Stimulated activated CD8-positive, alpha-beta memory T cell treated with anti-CD3 and anti-CD28 coated beads, Interleukin-12 subunit alpha, Interleukin-12 subunit beta, amount 100 ng/mL, for 1 hour (primary cell): ENCODE results near the gene CAPZA2.
A peak's percentile ranks its signal among the peaks of the same experiment; 100 is the strongest.
"Not testable (repeated sequence)": the region's sequence is repeated elsewhere in the genome, so short reads cannot be mapped to it uniquely, and the experiment has no call there.

ENCODE experiments used
- DNase-seq: peaks from one replicate; pipeline ENCODE4 v3.0.0-alpha.2; 2020; ENCODE audit warnings: low read depth

Gene CAPZA2

DNA sequence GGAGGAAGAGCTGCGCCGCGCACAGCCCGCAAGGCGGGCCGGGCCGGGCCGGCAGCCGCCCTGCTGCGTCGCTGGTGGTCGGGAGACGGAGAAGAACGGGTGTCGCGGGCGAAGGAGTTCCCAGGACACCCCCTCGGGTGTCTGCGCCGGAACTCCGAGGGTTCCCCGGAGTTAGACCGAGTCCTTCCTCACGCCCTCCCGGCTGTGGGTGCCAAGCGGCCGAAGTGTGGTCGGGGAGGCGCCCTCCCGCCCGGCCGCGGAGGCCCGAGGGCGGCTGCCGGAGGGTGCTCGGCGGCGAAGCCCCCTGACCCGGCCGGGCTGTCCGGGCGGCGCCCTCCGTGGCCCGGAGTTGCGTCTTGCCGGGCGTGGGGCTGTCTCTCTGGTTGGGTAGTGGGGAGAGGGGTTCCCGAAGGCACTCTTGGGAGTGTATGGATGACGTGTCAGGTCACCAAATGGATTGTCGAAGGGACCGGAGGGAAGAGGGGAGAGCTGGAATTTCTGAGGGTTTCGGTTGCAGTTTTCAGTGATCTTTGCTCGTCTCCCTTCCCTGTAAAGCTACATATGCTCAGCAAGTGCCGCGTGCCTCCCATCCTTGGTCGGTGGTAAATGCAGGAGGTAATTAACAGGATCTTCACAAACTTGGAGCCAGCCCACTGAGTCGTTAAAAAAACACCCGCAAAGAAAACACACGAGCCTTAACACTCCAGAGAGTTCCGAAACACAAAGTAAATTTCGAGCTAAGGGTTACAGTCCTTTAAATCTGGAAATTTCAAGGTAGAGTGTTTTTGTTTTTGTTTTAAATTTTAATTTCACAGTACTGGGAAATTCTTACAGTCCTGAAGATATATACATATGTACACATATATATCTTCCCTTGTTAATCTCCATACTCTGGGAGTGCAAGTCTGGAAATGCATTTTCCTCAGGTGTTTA lies 91.8 kb downstream of the CAPZA2 start:
- peak; percentile 4 for DNase-seq

DNA sequence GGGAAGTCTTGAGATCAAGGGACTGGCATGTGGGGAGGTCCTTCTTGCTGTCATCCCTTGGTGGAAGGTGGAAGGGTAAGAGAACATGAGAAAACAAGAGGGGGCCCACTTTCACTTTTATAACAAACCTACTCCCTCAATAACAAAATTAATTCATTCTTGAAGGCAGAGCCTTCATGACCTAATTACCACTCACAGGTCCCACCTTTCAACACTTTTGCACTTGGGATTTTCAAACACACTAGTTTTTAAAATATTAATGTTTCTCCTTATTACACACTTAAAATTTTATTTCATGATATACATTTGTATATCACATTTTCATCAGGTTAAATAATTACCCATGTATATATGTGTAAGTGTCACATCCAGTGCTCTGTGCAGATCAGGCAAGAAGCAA lies 93.0 kb downstream of the CAPZA2 start:
- no peak for DNase-seq

DNA sequence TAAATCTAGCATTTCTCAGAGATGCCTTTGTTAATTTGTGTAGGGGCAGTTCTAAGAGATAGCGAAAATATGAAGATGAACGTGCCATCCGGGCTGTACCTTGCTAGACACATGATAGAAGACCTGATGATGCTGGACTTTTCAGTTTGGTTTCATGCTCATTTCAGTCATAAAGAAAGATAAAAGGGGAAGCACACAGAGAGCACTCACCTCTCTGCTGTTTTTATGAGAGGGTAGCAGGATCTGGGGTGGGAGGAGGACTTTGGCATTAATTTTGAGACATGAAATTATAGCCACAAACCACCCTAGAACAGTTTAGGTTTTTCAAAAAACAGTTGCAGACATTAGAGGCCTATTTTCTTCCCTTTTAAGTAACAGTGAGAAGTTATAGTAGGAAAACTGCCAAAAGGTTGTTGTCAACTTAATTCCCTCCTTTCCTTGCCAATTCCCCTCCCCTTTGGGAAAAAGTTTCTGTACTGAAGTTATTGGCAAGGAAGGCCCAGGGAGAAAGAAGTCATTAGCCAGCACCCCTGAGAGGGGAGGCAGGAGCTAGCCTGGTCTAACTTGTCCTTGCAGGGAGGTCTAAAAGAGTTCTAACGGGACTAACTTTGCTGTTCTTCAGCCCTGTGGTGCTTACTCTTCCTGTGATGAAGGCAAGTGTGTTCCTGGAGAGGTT lies 93.6 kb downstream of the CAPZA2 start:
- no peak for DNase-seq

DNA sequence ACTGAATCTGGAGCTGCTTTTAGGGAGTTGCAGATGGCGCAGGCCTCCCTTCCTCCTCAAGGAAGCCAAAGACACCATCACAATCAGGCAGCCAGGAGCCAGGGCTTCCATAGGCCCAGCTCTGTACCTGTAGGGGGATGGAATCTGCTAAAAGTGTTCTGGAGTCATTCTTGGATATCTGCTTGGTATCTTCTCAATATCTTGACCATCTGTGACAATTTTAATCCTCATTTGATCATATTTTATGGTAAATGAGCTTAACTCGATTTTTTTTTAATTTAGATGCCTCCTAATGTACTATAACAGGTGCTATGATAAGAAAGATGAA lies 94.1 kb downstream of the CAPZA2 start:
- no peak for DNase-seq

DNA sequence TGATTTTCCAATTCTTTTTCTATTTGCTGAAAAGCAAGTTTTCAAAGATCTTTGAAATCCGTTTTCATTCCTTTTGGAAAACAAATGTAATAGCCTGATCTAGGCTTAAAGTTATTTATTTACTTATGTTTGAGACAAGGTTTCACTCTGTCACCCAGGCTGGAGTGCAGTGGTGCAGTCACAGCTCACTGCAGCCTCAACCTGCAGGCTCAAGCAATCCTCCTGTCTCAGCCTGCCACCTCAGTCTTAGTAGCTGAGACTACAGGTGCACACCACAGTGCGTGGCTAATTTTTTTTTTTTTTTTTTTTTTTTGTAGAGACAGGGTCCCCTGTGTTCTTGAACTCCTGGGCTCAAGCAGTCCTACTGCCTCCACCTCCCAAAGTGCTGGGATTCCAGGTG lies 95.5 kb downstream of the CAPZA2 start:
- DNase-seq: no peak

DNA sequence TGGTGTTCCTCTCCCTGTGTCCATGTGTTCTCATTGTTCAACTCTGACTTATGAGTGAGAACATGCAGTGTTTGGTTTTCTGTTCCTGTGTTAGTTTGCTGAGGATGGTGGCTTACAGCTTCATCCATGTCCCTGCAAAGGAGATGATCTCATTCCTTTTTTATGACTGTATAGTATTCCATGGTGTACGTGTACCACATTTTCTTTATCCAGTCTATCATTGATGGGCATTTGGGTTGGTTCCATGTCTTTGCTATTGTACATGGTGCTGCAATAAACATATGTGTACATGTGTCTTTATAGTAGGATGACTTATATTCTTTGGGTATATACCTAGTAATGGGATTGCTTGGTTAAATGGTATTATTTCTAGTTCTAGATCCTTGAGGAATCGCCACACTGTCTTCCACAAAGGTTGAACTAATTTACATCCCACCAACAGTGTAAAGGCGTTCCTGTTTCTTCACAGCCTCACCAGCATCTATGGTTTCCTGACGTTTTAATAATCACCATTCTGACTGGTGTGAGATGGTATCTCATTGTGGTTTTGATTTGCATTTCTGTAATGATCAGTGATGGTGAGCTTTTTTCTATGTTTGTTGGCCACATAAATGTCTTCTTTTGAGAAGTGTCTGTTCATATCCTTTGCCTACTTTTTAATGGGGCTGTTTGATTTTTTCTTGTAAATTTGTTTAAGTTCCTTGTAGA lies 99.7 kb downstream of the CAPZA2 start:
- DNase-seq: not testable (repeated sequence)

DNA sequence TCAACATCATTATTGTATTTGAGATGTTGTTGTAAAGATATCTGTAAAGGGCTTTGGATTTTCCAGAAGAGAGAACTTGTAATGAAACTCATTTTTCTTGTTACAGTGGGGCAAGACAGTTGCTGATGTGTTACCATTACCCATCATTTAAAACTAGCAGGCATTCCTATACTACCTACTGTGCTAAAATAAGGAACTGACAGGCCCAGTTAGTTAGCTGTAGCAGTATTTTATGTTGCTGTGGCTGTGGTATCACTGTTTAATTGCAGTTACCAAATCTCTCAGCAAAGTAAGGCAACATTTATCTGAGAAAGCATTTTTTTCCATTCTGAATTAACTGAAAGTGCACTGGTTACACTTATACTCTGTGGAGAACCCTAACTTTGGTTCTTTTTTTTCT lies 100.8 kb downstream of the CAPZA2 start:
- DNase-seq: no peak

DNA sequence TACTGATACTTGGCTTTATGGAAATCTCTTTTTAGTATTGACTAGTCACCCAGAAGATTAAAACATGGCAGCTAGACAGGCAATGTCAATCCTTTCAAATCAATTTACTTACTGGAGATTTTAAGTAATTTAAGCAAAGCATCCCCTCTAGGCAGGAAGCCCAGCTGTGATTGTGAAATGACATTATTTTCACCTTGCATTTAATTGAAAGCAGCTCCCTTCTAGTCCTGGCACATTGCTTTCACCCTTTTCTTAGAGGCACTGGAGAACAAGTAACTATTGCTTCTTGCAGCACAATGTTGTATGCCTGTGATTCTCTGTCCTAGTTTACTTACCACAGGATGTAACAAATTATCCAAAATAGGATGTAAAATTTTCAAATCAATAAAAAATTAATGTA lies 104.2 kb downstream of the CAPZA2 start:
- DNase-seq: no peak

DNA sequence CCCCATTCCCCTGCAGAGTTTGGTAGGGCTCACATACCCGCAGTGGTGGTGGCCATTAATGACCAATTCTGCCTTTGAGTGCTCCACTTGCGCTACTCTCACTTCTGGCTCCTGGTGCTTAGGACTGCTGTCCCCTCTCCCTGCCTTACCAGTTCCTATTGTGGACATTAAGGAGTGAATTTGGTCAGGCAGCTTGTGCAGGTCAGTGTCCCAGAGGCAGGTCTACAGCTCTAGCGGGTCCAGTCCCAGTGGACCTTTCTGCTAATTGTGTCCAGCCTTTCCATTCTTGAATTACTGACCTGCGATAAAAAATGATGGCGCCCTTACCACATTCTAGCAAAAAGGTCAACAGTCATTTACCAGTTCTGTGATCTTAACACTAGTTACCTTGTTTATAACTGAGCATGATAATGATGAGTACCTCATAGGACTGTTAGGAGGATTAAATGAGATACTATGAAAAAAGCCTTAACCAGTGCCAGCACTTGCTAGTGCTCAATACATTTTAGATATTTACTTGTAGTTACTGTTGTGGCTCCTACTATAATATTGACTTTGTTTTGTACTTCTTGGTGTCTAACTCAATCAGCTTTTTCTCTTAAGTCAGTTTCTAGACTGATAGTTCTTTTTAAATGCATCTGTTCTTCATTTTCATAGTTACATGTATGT lies 105.0 kb downstream of the CAPZA2 start:
- DNase-seq: no peak

DNA sequence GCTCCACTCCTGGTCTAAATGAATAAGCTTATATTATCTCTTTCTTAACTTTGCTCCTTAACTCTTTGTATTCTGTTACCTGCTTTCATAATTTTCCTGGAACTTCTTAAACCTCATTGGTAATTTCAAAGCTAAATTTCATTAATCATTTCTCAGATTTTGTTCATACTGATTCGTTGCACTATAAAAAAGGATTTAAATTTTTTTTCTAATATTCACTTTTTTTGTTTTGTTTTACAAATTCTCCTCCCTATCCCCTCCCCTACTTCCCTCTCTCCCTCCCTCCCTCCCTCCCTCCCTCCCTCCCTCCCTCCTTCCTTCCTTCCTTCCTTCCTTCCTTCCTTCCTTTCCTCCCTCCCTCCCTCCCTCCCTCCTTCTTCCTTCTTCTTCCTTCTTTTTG lies 105.6 kb downstream of the CAPZA2 start:
- DNase-seq: no peak

DNA sequence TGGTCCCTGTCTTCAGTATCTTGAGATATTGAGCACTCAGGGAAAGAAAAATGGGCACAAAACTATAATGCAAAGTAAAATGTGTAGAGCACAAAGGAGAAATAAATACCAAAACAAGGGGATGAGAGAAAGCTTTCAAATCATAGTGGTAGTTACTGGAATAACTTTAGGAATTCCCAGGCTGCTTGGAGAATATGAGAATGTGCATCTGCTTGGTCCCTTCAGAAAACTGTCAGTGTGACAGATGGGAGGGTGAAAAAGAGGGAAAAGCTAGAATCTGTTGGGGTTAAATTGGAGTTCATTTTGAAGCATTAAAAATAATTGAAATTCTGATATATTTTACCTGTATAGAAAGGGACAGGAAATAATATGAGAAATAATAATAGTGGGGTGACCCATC lies 106.2 kb downstream of the CAPZA2 start:
- DNase-seq: no peak

DNA sequence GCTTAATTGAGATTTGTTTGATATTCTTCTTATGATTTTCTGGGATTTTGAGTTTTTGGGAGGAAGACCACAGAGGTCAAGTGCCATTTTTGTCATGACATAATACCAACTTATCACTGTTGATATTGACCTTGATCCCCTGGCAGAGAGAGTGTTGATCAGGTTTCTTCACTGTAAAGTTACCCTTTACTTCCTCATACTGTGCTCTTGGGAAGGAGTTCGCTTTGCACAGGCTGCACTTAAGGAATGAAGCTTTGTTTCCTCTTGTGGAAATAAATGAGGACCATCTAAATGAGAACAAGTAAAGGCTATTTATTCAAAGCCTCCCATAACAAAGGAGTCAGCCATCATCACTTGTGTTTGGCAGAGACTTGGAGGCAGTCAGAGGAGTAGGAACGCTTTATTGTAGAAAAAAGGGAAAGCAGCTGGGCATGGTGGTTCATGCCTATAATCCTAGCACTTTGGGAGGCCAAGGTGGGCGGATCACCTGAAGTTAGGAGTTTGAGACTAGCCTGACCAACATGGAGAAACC lies 107.0 kb downstream of the CAPZA2 start:
- DNase-seq: no peak

DNA sequence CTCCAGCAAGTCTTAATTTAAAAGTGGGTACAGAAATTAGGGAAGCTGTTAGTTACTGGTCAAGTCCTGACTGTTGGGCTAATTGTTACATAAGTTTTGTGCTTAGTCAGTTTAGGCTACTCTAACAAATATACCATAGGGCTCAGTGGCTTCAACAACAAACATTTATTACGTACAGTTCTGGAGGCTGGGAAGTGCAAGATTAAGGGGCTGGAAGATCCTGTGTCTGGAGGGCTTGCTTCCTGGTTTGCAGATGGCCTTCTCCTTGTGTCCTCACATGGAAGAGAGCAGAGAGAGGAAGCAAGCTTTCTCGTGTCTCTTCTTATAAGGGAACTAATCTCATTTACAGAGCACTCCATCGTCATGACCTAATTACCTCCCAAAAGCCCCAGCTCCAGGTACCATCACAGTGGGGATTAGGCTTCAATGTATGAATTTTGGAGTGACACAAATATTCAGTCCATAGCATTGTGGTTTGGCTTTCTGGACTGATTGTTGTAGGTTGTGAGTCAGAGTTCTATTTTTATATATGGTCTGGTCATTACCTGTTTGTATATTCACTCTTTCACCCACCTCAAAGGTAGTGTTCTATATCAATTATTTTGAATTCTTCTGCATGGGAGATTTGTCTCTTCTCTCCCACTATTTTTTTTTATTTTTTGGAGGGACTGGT lies 108.0 kb downstream of the CAPZA2 start:
- DNase-seq: no peak

DNA sequence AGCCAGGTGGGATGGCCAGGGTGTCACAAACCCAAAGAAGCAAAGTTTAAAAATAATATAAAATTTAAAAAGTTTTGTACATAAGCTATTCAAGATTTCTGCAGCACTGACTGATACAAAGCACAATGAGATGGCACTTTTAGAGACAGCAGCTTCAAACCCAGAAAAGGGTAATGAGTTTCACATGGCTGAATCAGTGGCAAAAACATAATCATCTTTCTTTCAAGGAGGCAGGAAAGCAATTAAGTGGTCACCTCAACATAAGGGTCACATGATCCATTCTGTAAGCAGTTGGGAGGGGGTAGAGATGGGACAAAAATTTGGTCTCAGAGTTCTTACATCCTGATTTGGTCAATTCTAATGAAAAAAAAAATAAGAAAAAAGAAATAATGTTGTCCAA lies 108.8 kb downstream of the CAPZA2 start:
- DNase-seq: not testable (repeated sequence)
